ENCODE measurements around the gene LTBR. TPM values are rescaled to one million over a fixed set of nuclear protein-coding genes. Genes with fewer than 3 reads are reported as not detected.

The LTBR gene
- total RNA-seq, 1 donor: 29.8 TPM

DNA sequence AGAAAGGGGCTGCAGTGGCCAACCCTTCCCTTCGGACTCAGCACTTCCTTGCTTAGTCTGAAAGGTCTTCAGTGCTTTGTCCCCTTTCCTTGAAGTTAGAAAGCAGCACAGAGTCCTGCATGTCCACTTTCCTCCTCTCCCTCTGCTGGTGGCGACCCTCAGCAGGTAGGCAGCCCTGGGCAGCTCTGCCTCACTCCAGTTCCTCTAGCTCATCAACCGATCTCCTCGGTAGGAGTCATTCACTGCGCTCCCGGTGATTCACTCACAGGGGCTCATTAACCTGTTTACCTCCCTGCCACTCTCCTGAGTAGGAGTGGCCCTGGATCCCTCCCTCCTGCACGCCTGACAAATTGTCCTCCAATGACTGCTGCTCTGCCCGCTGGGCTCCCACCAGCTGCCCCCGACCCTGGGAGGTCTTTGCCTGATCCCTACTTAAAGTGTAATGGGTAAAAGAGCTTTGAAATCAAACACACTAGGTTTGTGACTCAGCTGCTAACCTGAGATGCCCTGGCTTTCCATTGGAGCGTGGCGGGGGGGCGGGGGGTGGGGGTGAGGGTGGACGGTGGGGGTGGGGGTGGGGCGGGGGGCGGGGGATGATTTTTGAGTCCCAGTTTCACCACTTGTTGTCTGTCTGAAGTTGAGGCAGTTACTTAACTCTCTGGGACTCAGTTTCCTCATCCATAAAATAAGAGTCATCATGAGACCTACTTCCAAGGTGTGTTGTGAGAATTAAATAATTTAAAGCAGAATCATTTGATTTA lies 12.8 kb upstream of the LTBR start:
- peaks cover 45% of the 10 kb centered on the region for H3K4me1 ChIP-seq (ENCODE audit: insufficient read depth, low read length)

DNA sequence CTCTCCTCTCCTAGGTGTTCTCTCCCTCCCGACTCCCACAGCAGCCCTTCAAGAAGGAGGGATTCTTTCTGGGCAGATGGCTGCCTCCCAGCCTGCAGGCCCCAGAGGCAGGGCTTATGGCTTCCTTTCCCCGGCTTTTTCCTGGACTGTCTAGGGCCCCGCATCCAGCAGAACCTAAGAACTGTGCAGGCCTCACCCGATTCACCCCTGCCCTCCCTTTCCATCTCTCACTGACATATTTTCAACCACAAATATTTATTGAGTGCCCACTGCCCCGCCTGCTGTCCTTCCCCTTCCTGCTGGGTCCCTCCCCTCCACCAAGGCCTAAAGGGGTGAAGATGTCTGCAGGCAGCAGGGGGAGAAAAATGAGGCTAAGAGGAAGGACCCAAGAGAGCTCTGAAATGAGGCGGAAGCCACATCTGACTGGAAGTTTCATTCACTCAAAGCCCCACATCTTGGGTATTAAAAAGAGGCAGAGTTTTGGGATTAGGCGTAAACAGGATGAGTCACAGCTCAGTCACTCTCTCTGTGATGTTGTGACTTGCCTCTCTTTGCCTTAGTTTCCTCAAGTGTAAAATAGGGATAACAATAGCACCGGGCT lies 11.5 kb upstream of the LTBR start:
- Histone ChIP-seq H3K4me3 (ENCODE audit: low read length) (no peak overlapping the region), H3K4me1 (ENCODE audit: insufficient read depth, low read length) (peaks cover 50% of the 10 kb centered on the region)

More for the DNA sequence above, 12.8 kb upstream of the LTBR start:
- H3K27me3 ChIP-seq (ENCODE audit: insufficient read depth, low read length): no peaks in the 10 kb centered on the region
- H3K4me3 ChIP-seq (ENCODE audit: low read length): no peak overlapping the region
- H3K9me3 ChIP-seq (ENCODE audit: low read depth, low read length): no peaks in the 10 kb centered on the region

DNA sequence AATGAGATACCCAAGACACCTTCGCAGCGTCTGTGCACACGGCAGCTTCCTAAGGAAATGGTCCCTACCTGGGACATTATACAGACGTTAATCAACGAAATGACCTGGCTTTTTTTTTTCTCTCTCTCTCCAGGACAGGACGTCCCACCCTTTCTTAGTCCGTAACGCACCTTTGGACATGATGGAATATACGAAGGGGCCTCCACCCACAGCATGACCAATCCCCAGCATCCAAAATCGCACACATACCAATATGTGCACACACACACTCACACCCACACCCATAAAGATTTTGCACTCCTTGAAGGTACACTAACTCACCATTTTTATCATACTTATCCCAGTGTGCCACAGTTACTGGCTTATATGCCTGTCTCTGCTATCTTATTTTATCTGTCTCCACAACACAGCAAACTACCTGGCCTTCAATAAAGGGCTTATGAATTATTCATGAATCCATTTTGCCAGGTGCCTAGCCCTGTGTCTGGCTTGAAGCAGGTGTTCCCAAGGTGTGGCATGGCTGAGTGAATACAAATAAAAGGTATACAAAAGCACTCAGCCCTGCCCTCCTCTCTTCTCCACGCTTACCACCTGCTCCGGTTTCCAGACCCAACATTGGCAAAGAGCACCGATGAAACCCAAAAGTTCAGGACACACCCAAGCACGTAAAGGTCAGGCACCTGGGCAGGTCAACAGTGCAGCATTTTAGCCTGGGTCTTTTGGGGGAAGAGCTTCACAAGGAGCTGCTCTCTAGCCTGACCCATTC lies 10.8 kb upstream of the LTBR start:
- no peak overlapping the region for H3K4me3 ChIP-seq (ENCODE audit: low read length)
- H3K9me3 ChIP-seq (ENCODE audit: low read depth, low read length): no peaks in the 10 kb centered on the region
- peaks cover 49% of the 10 kb centered on the region for H3K4me1 ChIP-seq (ENCODE audit: insufficient read depth, low read length)
- no peaks in the 10 kb centered on the region for H3K27me3 ChIP-seq (ENCODE audit: insufficient read depth, low read length)

More for the DNA sequence above, 11.5 kb upstream of the LTBR start:
- Histone ChIP-seq H3K27me3 (ENCODE audit: insufficient read depth, low read length) (no peaks in the 10 kb centered on the region), H3K9me3 (ENCODE audit: low read depth, low read length) (no peaks in the 10 kb centered on the region)

DNA sequence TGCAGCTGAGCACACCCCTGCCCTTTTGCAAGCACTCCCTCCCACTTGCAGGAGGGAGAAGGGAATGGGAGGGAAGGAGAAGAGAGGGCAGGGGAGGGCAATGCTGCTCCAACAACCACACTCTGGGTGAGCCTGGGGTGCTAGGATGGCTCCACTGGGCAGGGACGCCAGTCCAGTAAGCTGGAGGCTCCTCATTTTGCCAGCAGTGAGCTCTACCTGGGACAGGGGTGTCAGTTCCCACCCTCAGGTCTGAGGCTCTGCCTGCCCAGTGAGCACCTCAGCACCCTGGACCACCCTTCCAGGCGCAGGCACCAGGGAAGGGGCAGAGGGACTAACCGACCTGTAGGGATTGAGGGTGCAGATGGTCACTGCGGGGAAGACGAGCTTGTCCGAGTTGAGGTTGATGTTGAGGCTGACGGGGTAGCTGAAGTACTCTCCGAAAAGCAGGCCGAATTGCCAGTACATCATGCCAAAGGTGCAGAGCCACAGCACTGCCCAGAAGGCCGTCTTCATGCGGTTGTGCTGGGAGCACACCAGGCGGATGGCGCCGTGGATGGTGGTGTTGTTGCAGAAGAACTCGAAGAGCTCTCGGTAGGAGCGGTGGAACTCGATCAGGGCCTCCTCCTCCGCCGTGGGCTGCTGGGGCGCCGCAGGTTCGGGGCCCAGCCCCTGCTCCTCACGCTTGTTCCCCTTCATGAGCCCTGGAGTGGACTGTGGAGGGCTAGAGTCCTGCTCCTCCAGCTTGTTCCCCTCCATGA lies 9.8 kb upstream of the LTBR start:
- H3K27me3 ChIP-seq (ENCODE audit: insufficient read depth, low read length): no peaks in the 10 kb centered on the region
- H3K4me3 ChIP-seq (ENCODE audit: low read length): no peak overlapping the region
- no peaks in the 10 kb centered on the region for H3K9me3 ChIP-seq (ENCODE audit: low read depth, low read length)
- H3K4me1 ChIP-seq (ENCODE audit: insufficient read depth, low read length): peaks cover 49% of the 10 kb centered on the region

DNA sequence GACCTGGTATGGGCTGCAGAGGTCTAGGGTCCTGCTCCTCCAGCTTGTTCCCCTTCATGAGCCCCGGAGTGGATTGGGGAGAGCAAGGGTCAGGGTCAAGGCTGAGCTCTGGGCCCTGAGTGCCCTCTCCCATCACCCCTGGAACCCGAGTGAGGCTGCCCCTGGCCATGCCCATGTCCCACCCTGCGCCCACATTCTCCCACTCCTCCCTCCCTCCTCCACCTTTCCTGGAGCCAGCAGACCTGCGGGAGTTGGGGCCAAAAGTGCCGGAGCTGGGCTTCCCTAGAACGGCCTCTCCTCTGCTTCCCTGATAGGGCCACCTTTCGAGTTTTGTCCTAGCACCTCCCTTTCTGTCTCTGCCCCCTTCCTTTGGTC lies 9.2 kb upstream of the LTBR start:
- no peaks in the 10 kb centered on the region for H3K27me3 ChIP-seq (ENCODE audit: insufficient read depth, low read length)
- peaks cover 53% of the 10 kb centered on the region for H3K4me1 ChIP-seq (ENCODE audit: insufficient read depth, low read length)

DNA sequence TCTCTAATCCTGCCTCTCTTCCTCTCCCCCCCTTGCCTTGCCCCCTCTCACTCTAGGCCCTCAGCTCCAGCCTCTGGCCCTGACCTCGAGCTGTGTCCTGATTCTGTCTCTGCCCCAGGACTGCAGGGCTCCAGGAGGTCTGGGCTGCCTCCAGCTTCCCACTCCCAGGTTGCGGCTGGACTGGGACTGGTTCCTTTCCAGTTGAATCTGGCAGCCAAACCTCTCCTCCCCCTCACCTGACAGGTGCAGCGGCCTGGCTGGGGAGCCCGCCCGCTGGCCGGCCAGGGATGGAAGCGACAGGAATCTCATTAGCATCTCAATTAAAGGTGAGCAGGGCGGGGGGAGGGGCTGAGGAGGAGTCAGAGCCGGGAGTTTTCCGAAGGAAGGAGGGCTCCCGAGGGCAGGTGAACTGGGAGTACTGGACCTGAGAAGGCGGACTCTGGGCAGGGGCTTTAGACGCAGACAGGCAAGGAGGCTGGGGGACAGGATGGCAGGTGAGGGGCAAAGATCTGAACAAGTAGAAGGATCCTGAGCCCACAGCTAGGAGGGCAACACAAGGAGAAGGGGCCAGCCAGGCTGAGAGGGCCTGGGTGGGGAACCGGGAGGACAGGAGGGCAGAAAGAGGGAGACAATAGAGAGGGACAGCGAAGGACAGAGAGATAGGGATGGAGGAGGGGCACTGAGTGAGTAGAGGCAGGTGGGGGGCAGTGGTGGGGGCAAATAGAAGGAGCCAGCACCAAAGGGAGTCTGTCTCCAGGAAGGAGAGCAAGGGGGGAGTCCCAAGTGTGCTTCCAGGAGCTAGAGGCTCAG lies 8.5 kb upstream of the LTBR start, which contains the start of gene SCNN1A:
SCNN1A (minus strand) TSS at position 295 of the 810 bp plus-strand sequence. CDS start 780 bp downstream, outside the sequence.
- Histone ChIP-seq H3K27me3 (ENCODE audit: insufficient read depth, low read length) (no peaks in the 10 kb centered on the region), H3K4me1 (ENCODE audit: insufficient read depth, low read length) (peaks cover 60% of the 10 kb centered on the region), H3K4me3 (ENCODE audit: low read length) (no peak within 1 kb of the TSS), H3K9me3 (ENCODE audit: low read depth, low read length) (no peaks in the 10 kb centered on the region)

More for the DNA sequence above, 9.2 kb upstream of the LTBR start:
- Histone ChIP-seq H3K4me3 (ENCODE audit: low read length) (no peak overlapping the region), H3K9me3 (ENCODE audit: low read depth, low read length) (no peaks in the 10 kb centered on the region)

DNA sequence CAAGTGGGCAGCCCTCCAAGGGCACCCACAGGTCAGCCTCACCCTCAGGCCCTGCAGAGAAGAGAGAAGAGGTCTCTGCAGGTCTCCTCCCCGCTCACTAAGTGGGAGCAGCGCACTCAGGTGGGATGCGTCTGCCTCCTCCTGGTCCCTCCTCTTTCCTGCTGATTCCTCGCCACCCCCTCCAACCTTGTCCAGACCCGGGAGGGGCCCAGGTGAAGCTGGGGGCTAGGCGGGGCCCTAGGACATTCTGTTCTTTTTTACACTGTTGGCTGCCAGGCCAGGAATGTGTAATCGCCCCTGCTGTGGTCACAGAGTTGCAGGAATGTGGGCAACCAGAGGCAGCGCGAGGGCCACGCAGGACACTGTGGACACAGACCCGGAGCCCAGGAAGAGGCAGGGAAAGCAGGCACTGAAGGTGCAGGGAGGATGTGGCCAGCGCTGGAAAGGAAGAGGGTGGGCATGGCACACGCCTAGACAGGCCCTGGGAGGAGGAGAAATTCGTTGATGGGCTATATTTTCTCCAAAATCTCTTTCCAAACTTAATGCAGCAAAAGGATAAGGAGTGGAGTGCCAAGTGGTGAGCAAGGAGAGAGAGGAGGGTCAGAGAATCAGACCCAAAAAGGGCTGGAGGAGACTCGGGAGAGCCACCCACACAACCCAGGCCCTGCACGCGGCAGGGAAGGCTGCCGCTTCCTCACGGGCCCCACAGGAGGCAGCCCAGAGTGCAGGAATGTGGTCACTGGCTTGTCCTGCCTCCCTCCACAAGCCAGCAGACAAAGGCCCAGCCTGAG lies 7.7 kb upstream of the LTBR start:
- peaks cover 67% of the 10 kb centered on the region for H3K4me1 ChIP-seq (ENCODE audit: insufficient read depth, low read length)
- H3K9me3 ChIP-seq (ENCODE audit: low read depth, low read length): no peaks in the 10 kb centered on the region
- H3K4me3 ChIP-seq (ENCODE audit: low read length): no peak overlapping the region
- H3K27me3 ChIP-seq (ENCODE audit: insufficient read depth, low read length): no peaks in the 10 kb centered on the region

DNA sequence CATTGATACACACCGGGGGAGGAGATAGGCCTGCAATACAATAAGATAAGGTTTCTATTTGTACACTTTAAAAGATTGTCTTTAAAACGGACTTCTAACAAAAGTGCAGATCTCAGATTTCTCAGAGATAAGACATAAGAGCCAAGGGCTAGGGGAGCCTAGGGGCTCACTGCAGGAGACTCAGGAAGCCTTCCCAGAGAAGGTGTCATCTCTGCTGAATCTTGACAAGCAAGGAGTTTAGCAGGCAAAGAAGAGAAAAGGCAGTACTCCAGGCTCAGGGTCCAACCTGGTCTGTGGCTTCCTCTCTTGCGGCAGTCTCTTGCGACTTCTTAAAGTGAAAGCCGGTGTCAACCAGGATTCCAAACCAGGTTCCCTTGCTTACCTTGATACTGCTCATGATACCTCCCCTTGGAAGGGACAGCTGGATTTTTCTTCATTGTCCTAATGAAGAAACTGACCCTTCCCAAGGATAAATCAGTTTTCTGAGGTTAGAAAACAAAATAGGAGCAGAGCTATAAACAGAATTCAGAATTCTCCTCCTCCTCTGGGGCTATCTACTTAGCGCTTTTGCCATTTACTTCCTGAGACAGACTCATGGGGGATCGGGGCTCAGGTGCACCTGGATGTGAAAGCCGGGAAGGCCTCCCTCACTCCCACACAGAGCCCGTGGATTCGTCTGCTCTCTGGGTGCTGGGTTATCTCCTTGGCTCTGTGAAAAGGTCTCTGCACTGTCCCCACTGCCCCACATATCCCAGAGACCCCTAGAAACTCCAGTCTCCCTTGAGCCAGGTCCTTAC lies 6.9 kb upstream of the LTBR start:
- H3K9me3 ChIP-seq (ENCODE audit: low read depth, low read length): no peaks in the 10 kb centered on the region
- H3K27me3 ChIP-seq (ENCODE audit: insufficient read depth, low read length): no peaks in the 10 kb centered on the region
- H3K4me3 ChIP-seq (ENCODE audit: low read length): no peak overlapping the region
- peaks cover 66% of the 10 kb centered on the region for H3K4me1 ChIP-seq (ENCODE audit: insufficient read depth, low read length)

DNA sequence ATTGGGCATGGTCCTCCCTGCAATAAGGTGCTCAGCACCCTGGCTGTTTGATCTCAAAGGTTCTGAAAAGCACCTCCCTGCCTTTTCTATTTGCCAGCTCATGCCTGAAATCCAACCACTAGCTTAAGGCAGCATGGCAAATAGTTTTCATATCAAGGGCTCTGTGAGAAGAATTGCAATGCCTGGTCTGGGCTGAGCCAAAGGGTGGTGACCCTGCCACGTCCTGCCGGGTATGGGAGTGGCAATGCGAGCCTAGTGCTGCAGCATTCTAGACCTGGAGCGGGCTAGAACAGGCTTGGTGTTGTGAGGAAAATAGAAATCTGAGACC lies 6.3 kb upstream of the LTBR start:
- H3K4me3 ChIP-seq (ENCODE audit: low read length): no peak overlapping the region
- H3K9me3 ChIP-seq (ENCODE audit: low read depth, low read length): no peaks in the 10 kb centered on the region
- H3K27me3 ChIP-seq (ENCODE audit: insufficient read depth, low read length): no peaks in the 10 kb centered on the region
- peaks cover 62% of the 10 kb centered on the region for H3K4me1 ChIP-seq (ENCODE audit: insufficient read depth, low read length)

DNA sequence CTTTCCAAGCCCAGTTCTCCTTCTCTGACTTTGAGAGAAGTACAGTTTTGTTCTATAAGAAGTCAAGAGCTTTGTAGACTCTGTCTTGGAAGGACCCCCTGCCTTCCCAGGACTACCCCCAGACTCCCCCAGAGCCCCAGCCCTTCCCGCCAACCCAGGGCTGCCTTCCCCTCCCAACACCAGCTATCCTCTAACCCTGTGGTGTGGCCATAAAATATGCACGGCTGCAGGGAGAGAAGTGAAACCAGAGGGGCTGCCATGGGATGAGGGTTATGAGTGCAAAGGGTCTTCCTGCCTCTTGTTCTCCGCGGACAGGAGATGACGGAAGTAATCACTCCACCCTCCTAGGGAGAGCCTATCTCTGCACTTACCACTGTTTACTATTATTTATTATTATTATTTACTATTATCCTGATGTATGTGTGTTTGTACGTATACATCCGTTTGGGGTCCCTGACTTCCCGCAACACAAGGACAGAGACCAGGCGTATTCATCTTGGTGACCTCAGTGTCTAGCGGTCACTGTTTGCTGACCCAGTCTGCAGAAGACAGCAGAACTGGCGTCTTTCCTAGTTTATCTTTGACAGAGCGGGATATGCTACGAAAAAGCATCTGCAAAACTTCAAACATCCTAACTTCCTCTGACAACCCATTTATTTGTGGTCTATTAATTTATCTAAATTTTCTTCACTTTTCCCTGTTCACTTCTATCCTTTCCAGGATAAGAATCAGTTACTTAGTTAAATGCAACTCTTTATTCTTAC lies 5.1 kb upstream of the LTBR start:
- H3K27me3 ChIP-seq (ENCODE audit: insufficient read depth, low read length): no peaks in the 10 kb centered on the region
- H3K4me3 ChIP-seq (ENCODE audit: low read length): no peak overlapping the region
- peaks cover 66% of the 10 kb centered on the region for H3K4me1 ChIP-seq (ENCODE audit: insufficient read depth, low read length)
- H3K9me3 ChIP-seq (ENCODE audit: low read depth, low read length): no peaks in the 10 kb centered on the region

DNA sequence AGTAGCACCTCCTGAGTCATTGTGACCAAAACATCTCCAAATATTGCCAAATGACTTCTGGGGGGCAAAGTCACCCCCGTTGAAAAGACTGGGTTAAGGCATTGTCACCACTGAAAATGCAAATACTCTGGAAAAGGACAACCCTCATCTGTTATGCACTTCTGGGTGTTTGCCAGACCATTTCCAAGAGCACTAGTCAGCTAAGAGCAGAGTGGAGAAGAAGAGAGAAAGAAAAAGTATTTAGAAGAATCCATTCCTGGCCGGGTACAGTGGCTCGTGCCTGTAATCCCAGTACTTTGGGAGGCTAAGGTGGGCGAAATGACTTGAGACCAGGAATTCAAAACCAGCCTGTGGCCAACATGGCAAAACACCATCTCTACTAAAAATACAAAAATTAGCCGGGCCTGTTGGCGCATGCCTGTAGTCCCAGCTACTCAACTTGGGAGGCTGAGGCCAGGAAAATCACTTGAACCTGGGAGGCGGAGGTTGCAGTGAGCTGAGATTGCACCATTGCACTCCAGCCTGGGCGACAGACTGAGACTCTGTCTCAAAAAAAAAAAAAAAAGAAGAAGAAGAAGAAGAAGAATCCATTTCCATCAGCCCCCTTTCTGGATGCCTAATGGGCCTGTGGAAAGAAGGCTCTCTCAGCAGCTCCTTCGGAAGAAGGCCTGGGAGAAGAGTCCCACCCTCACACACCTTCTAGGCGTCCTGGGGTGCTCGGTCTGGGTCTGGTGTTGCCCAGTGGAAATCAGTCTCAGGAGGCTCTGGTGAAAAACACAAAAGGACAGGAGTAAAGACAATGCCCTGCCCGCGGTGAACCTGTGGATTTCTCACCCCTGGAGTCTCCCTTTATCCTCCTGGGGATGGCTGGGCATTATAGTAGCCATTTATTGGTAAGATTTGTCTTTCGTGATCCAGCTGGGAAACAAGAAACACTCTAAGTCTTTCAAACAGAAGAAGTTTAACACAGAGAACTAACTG lies 3.5 kb upstream of the LTBR start:
- peaks cover 81% of the 10 kb centered on the region for H3K4me1 ChIP-seq (ENCODE audit: insufficient read depth, low read length)
- no peak overlapping the region for H3K4me3 ChIP-seq (ENCODE audit: low read length)
- no peaks in the 10 kb centered on the region for H3K9me3 ChIP-seq (ENCODE audit: low read depth, low read length)
- H3K27me3 ChIP-seq (ENCODE audit: insufficient read depth, low read length): no peaks in the 10 kb centered on the region

DNA sequence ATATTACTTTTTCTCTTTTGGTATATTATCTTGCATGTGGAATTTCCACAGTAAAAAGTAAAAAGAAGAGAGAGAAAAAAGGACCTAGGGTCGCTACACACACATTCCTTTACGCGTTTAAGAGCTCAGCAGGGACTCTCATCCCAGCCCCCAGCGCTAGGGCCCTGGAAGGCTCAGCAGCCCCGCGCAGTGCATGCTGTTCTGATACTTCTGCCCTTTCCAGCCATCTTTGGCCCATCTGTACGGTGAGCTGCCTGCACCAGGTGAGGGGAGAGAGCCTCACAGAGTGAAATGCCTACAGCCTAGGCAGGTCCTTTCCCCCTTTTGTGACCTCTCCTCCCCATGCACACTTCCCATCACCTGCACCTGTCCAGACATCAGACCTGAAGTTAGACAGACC lies 1.6 kb upstream of the LTBR start:
- Histone ChIP-seq H3K27me3 (ENCODE audit: insufficient read depth, low read length) (no peaks in the 10 kb centered on the region), H3K9me3 (ENCODE audit: low read depth, low read length) (no peaks in the 10 kb centered on the region), H3K4me1 (ENCODE audit: insufficient read depth, low read length) (peaks cover 73% of the 10 kb centered on the region), H3K4me3 (ENCODE audit: low read length) (no peak overlapping the region)
